Measurements from ENCODE around the gene FRMD6.

DNA sequence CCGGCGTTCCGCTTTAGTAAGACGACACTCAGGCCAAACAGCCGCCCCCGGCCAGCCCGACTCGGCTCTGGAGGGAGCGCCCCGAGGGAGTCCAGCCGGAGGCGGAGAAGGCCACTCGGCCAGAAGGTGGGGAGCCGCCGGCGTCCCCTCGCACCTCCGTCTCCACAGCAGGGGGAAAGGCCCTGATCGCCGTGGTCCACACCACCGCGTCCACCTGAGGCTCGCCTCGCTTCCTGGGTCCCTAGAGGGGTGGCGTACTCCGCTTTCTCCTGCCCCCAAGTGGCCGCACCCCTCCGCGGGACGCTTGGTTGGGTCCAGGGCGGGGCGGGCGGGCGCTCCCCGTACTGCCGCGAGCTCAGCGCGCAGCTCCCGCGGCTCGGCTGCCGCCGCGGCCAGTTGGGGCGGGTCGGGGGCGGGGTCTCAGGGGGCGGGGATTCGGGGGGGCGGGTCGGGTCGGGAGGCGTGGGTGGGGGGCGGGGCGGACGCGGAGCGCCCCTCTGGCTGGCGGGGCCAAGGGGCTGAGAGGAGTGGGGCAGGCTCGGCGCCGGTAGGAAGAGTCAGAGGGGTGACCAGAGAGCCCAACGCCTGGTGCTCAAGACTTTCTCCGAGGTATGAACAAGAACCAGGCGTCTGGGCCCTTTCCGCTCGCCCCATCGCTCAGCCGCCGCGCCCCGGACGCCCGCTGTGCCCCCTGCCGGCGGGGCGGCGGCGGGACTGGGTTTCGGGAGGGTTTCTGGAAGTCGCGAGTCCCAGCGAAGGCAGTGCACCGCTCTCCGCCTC lies at the start of gene FRMD6:
- TF ChIP-seq POLR2A (IDR thresholded peaks at IDR 0.05), result peak in 1 of 2 donors; percentile 80
- TF ChIP-seq, protein P1, sequence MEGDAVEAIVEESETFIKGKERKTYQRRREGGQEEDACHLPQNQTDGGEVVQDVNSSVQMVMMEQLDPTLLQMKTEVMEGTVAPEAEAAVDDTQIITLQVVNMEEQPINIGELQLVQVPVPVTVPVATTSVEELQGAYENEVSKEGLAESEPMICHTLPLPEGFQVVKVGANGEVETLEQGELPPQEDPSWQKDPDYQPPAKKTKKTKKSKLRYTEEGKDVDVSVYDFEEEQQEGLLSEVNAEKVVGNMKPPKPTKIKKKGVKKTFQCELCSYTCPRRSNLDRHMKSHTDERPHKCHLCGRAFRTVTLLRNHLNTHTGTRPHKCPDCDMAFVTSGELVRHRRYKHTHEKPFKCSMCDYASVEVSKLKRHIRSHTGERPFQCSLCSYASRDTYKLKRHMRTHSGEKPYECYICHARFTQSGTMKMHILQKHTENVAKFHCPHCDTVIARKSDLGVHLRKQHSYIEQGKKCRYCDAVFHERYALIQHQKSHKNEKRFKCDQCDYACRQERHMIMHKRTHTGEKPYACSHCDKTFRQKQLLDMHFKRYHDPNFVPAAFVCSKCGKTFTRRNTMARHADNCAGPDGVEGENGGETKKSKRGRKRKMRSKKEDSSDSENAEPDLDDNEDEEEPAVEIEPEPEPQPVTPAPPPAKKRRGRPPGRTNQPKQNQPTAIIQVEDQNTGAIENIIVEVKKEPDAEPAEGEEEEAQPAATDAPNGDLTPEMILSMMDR (IDR thresholded peaks at IDR 0.05), result peak; percentile 68 to 87

All from suprapubic skin (tissue), 3 donors.